Activated CD4-positive, alpha-beta T cell treated with anti-CD3 and anti-CD28 coated beads, Interleukin-2, amount 50 U/mL, for 1 hour (primary cell): ENCODE measurements around the gene SSR4.
"Not testable (repeated sequence)": the region's sequence is repeated elsewhere in the genome, so short reads cannot be mapped to it uniquely, and the experiment has no call there.

Experiments
- DNase-seq: peaks from one replicate; pipeline ENCODE4 v3.0.0-alpha.2; 2020

The SSR4 gene

GRCh38 chrX:153807976-153808375 is 13.5 kb downstream of the SSR4 start:
- DNase-seq, result no peak

GRCh38 chrX:153812220-153812619 is 17.8 kb downstream of the SSR4 start:
- DNase-seq, result no peak

GRCh38 chrX:153813161-153813560 is 18.7 kb downstream of the SSR4 start:
- DNase-seq, result no peak

- no peak for DNase-seq
Observed at GRCh38 chrX:153814591-153815315, 20.3 kb downstream of the SSR4 start.

- DNase-seq, result peak; percentile 46
Observed at GRCh38 chrX:153816831-153817690, 22.6 kb downstream of the SSR4 start.

- not testable (repeated sequence) for DNase-seq
Observed at GRCh38 chrX:153818064-153818463, 23.6 kb downstream of the SSR4 start.

- DNase-seq, result peak; percentile 48
Observed at GRCh38 chrX:153818571-153819383, 24.3 kb downstream of the SSR4 start.

- no peak for DNase-seq
Observed at GRCh38 chrX:153819384-153820040, 25.0 kb downstream of the SSR4 start.

GRCh38 chrX:153820601-153821000 is 26.1 kb downstream of the SSR4 start:
- no peak for DNase-seq

GRCh38 chrX:153821066-153821465 is 26.6 kb downstream of the SSR4 start:
- DNase-seq, result no peak

GRCh38 chrX:153824348-153824747 is 29.9 kb downstream of the SSR4 start:
- DNase-seq, result no peak

GRCh38 chrX:153825042-153825441 is 30.6 kb downstream of the SSR4 start:
- DNase-seq, result no peak

GRCh38 chrX:153827016-153827415 is 32.5 kb downstream of the SSR4 start:
- no peak for DNase-seq

- DNase-seq, result no peak
Observed at GRCh38 chrX:153827903-153828302, 33.4 kb downstream of the SSR4 start.

GRCh38 chrX:153828308-153828707 is 33.8 kb downstream of the SSR4 start:
- DNase-seq, result no peak

- no peak for DNase-seq
Observed at GRCh38 chrX:153828723-153829548, 34.5 kb downstream of the SSR4 start.

GRCh38 chrX:153829549-153829798 is 35.0 kb downstream of the SSR4 start:
- no peak for DNase-seq

GRCh38 chrX:153829799-153830639 is 35.6 kb downstream of the SSR4 start, which contains the start of gene PDZD4:
TSS of gene PDZD4 (minus strand) at chrX:153830544. CDS start at chrX:153830298, 246 bp downstream.
- no peak for DNase-seq

GRCh38 chrX:153830640-153831428 is 36.4 kb downstream of the SSR4 start:
- DNase-seq, result no peak
